ENCODE data around the gene ANKS3.

- TF ChIP-seq, protein P1, sequence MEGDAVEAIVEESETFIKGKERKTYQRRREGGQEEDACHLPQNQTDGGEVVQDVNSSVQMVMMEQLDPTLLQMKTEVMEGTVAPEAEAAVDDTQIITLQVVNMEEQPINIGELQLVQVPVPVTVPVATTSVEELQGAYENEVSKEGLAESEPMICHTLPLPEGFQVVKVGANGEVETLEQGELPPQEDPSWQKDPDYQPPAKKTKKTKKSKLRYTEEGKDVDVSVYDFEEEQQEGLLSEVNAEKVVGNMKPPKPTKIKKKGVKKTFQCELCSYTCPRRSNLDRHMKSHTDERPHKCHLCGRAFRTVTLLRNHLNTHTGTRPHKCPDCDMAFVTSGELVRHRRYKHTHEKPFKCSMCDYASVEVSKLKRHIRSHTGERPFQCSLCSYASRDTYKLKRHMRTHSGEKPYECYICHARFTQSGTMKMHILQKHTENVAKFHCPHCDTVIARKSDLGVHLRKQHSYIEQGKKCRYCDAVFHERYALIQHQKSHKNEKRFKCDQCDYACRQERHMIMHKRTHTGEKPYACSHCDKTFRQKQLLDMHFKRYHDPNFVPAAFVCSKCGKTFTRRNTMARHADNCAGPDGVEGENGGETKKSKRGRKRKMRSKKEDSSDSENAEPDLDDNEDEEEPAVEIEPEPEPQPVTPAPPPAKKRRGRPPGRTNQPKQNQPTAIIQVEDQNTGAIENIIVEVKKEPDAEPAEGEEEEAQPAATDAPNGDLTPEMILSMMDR (IDR thresholded peaks at IDR 0.05) = no peak
- no peak for TF ChIP-seq POLR2A (IDR thresholded peaks at IDR 0.05)
These were observed 794 bp downstream of the ANKS3 start for GRCh38 chr16:4733211-4733742.

Measured in thyroid gland (tissue), 4 donors.